Heart right ventricle (tissue), 12 donors: ENCODE measurements around the gene ZBTB2. TPM values are rescaled to one million over a fixed set of nuclear protein-coding genes. Genes with fewer than 3 reads are reported as not detected.

ENCODE experiments used
- polyA plus RNA-seq, 2 donors: library from polyadenylated mRNA; stranded (reverse); fragments of 200-250 nt; gene quantifications; one replicate each; pipeline ENCODE4 v1.2.3, GENCODE V29; 2013
- total RNA-seq, 10 donors: library from RNA; stranded (reverse); fragmentation: NEBNext Ultra II Directional in 3 of 10; extraction: Animal tissue kit (Norgen Biotek cat#: 25700) in 3 of 10; gene quantifications; one replicate each; pipeline versions ENCODE4 v1.2.1 to v1.2.4, GENCODE V29; 2021 to 2023
- donor health status: ischemic (EF 13 %, LVEDD 7.1; RV severe dilation, severe dysfunction).
- donor health status: healthy with polysubstance abuse.
- donor health status: DM: no; HTN: yes; CAD: no.
- donor health status: DM: no; HTN: no; CAD: no.
- donor health status: ischemic (EF 25% LVEDD 6.9; RV normal size, moderate dysfunction).
- donor health status: ischemic (EF 25% LVEDD 5.7; RV mildly dilated, moderate dysfunction).
- donor health status: healthy.
- donor health status: nonischemic (EF 11% LVEDD 7.7; RV severe dilation, severe dysfunction).
- donor health status: DM: yes; HTN: yes; CAD: no.
- donor health status: PGD.
- donor health status: ischemic (EF 29% LVEDD 5.4; RV normal size, mild dysfunction).
- donor health status: nonischemic (EF 23%, LVEDD 6.1; RV moderate dilation, normal function).

Gene ZBTB2
- total and polyA plus RNA-seq, 12 donors = 3.4 to 8.3 (median 4.9) TPM

Other genes with a start within 250 kb of the ZBTB2 start
- 10 to 100 TPM in 9 of 10 donors, 1 to 10 TPM in 1; 9.9 to 43.3 (median 13.2) TPM for gene AKAP12, start 151.6 kb downstream of the ZBTB2 start, total RNA-seq
- gene AKAP12, start 151.6 kb downstream of the ZBTB2 start, polyA plus RNA-seq = 1 to 10 TPM; 5.7 to 6.0 TPM
- 10 to 100 TPM; 10.9 to 17.6 (median 14.7) TPM for gene RMND1, start 60.6 kb upstream of the ZBTB2 start, total RNA-seq
- gene RMND1, start 60.6 kb upstream of the ZBTB2 start, polyA plus RNA-seq = 10 to 100 TPM; 14.3 to 25.2 TPM
- gene CCDC170, start 102.5 kb upstream of the ZBTB2 start, total RNA-seq = 1 to 10 TPM in 1 of 10 donors, under 1 TPM in 9; 0.15 to 1.6 (median 0.57) TPM
- gene CCDC170, start 102.5 kb upstream of the ZBTB2 start, polyA plus RNA-seq = under 1 TPM; 0.13 to 0.22 TPM